BLaER1 treated with 17β-estradiol and CSF1 and Interleukin-3, amounts not matched to agents 10 nM and 100 nM (cell line): ENCODE results near the gene MT1H.
A peak's percentile ranks its signal among the peaks of the same experiment; 100 is the strongest.

ENCODE experiments used
- H3K27ac ChIP-seq, 11 experiments: shearing (Covaris generic); formaldehyde crosslinking; 2 replicates each; pipeline ENCODE4 v1.8.1; 2022
- H3K27me3 ChIP-seq, 11 experiments: shearing (Covaris generic); formaldehyde crosslinking; 2 replicates each; pipeline ENCODE4 v1.8.1; 2022
- H3K36me3 ChIP-seq, 11 experiments: shearing (Covaris generic); formaldehyde crosslinking; 2 replicates each; pipeline ENCODE4 v1.8.1; 2022
- H3K4me1 ChIP-seq, 10 experiments: shearing (Covaris generic); formaldehyde crosslinking; 2 replicates each; pipeline ENCODE4 v1.8.1; 2022
- H3K4me2 ChIP-seq, 11 experiments: shearing (Covaris generic); formaldehyde crosslinking; 2 replicates each; pipeline ENCODE4 v1.8.1; 2022
- H3K4me3 ChIP-seq, 10 experiments: shearing (Covaris generic); formaldehyde crosslinking; 2 replicates each; pipeline ENCODE4 v1.8.1; 2022
- H3K9ac ChIP-seq, 11 experiments: shearing (Covaris generic); formaldehyde crosslinking; 2 replicates each; pipeline ENCODE4 v1.8.1; 2022
- H3K9me3 ChIP-seq, 11 experiments: shearing (Covaris generic); formaldehyde crosslinking; replicated peaks in 1 of 11; 2 replicates each; pipeline ENCODE4 v1.8.1; 2022
- H4K20me1 ChIP-seq, 11 experiments: shearing (Covaris generic); formaldehyde crosslinking; 2 replicates each; pipeline ENCODE4 v1.8.1; 2022
- Cebpa-rat ChIP-seq, 11 experiments: shearing (Covaris generic); IDR thresholded peaks; 2 replicates each; pipeline ENCODE4 v1.8.1; 2022

The MT1H gene

DNA sequence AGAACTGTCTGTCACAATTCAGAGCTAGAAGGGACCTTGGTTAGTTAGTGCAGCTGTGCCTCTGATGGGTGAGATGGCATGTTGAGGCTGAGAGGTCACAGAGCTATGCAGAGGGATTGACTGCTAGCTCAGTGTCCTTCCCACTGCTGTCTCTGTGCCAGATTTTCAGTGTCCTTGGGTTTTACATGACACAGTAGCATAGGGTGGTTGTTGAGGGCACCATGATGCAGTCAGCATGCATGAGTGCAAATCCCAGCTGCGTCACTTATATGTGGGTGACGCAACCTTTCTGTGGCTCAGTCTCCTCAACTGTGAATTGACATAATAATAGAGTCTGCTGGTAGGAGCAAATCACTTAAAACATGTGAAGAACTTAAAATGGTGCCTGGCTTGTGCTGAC lies 28.4 kb upstream of the MT1H start:
- Histone ChIP-seq H3K9ac (no peak overlapping the region), H3K27me3 (peaks cover 94 to 100% (median 100%) of the 10 kb centered on the region in 11 experiments), H3K27ac (no peak overlapping the region)

DNA sequence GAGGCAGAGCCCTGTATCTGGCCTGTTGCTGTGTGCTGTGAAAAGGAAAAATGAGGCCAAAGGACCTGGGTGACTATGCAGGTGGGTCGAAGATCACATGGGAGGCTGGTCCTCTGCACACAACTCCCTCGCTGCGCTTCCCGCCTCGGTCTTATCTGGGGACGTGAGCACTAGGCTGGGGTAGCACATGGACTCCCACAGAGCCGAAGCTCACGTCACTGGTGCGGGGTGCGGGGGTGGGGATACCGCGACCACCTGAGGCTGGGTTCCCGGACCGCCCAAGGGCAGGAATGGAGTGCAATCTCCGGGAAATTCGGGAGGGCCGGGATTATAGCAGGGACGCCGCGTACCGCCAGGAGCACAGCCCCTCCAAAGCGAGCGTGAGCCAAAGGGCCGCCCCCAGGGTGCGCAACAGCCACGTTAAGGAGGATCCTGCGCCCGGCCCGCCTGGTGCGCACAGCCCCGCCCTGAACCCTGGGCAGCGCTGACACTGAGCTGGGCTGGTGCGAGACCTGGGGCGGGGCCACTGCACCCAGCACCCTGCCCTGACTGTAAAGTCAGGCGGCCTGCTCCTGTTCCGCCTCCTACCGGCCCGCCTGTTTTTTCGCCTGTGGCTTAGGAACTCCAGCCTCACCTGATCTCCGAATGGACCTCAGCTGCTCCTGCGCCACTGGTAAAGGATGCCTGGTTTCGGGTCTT lies 26.4 kb upstream of the MT1H start:
- Histone ChIP-seq H4K20me1 (peaks cover 0 to 21% (median 6%) of the 10 kb centered on the region in 11 experiments; a peak in 10 of 22 replicates), H3K4me1 (no peaks in the 10 kb centered on the region), H3K9ac (no peak overlapping the region), H3K27ac (no peak overlapping the region), H3K36me3 (no peaks in the 10 kb centered on the region), H3K4me2 (no peak overlapping the region), H3K27me3 (peaks cover 94 to 100% (median 100%) of the 10 kb centered on the region in 11 experiments), H3K9me3 (peaks cover 0 to 9% (median 6%) of the 10 kb centered on the region in 11 experiments; a peak in 17 of 22 replicates), H3K4me3 (no peak overlapping the region)
- TF ChIP-seq Cebpa-rat (IDR thresholded peaks at IDR 0.05), result no peak

More for the DNA sequence above, 28.4 kb upstream of the MT1H start:
- peak in 2 of 11 experiments; percentile 37 to 62; a peak in 3 of 22 replicates for TF ChIP-seq Cebpa-rat (IDR thresholded peaks at IDR 0.05)
- peaks cover 0 to 28% (median 15%) of the 10 kb centered on the region in 11 experiments; a peak in 10 of 22 replicates for H4K20me1 ChIP-seq
- H3K36me3 ChIP-seq, result no peaks in the 10 kb centered on the region
- no peak overlapping the region for H3K4me2 ChIP-seq
- H3K4me3 ChIP-seq, result no peak overlapping the region
- no peaks in the 10 kb centered on the region for H3K4me1 ChIP-seq
- peaks cover 0 to 19% (median 13%) of the 10 kb centered on the region in 11 experiments; a peak in 17 of 22 replicates for H3K9me3 ChIP-seq

DNA sequence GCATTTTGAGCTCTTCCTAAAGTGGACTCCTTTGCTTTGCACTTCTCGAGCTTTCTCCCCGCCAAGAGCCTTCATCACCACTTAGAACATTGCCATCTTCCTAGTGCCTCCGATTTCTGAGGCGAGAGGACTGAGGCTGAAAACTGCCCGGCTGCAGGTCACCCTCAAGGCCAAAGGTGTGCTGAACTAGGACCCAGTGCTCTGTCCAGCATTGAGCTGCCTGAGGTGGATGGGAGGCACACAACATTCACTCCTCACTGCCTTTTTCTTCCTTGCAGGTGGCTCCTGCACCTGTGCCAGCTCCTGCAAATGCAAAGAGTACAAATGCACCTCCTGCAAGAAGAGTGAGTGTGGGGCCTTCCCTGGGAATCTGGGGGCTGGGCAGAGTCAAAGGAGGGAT lies 25.8 kb upstream of the MT1H start:
- H3K9ac ChIP-seq, result no peak overlapping the region
- no peak overlapping the region for H3K27ac ChIP-seq
- peaks cover 0 to 3% (median 0%) of the 10 kb centered on the region in 11 experiments; a peak in 5 of 22 replicates for H3K9me3 ChIP-seq
- peaks cover 0 to 19% (median 3%) of the 10 kb centered on the region in 11 experiments; a peak in 10 of 22 replicates for H4K20me1 ChIP-seq
- H3K4me2 ChIP-seq, result no peak overlapping the region
- TF ChIP-seq Cebpa-rat (IDR thresholded peaks at IDR 0.05), result no peak
- no peak overlapping the region for H3K4me3 ChIP-seq
- no peaks in the 10 kb centered on the region for H3K36me3 ChIP-seq
- H3K27me3 ChIP-seq, result peaks cover 93 to 100% (median 100%) of the 10 kb centered on the region in 11 experiments
- H3K4me1 ChIP-seq, result no peaks in the 10 kb centered on the region

DNA sequence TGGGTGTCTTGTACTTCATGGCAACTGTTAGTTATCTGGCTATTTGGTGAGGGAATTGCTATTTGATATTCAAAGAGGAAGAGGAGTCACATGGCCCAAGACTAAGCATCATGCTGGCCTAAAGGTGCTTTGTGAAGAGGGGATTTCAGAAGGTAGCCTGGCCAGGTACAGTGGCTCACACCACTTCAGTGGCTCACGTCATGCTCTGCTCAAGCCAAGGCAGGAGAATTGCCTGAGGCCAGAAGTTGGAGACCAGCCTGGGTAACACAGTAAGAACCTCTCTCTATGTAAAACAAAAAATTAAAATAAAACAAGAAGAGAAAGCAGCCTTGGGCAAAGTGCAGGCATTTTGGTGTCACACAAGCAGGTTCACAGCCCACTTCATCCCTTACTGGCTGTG lies 24.3 kb upstream of the MT1H start:
- no peak for TF ChIP-seq Cebpa-rat (IDR thresholded peaks at IDR 0.05)
- Histone ChIP-seq H3K9me3 (no peaks in the 10 kb centered on the region), H3K27ac (no peak overlapping the region), H4K20me1 (peaks cover 0 to 15% (median 0%) of the 10 kb centered on the region in 11 experiments; a peak in 10 of 22 replicates), H3K9ac (no peak overlapping the region), H3K4me2 (no peak overlapping the region), H3K4me1 (no peaks in the 10 kb centered on the region), H3K4me3 (no peak overlapping the region), H3K36me3 (no peaks in the 10 kb centered on the region), H3K27me3 (peaks cover 79 to 100% (median 96%) of the 10 kb centered on the region in 11 experiments)

DNA sequence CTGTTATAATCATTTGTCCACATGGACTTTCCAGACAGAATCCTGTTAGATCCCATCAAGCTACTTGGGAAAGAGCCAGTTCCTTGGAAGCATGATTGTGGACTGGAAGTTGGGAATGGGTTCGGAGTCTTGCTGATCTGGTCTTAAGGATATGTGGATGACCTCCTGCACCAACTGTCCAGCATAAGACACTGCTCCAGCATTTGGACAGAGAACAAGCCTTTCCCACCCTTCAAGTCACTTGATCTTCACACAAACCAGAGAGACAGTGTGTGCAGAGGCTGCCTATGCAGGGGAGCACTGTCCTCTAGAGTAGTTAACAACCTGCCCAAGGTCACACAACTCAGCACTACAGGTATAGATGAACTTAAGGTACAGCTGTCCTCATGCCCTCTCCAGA lies 23.8 kb upstream of the MT1H start:
- H3K9me3 ChIP-seq, result no peaks in the 10 kb centered on the region
- peaks cover 0 to 15% (median 0%) of the 10 kb centered on the region in 11 experiments; a peak in 10 of 22 replicates for H4K20me1 ChIP-seq
- H3K4me2 ChIP-seq, result no peak overlapping the region
- H3K9ac ChIP-seq, result no peak overlapping the region
- H3K36me3 ChIP-seq, result no peaks in the 10 kb centered on the region
- H3K4me3 ChIP-seq, result no peak overlapping the region
- no peak overlapping the region for H3K27ac ChIP-seq
- TF ChIP-seq Cebpa-rat (IDR thresholded peaks at IDR 0.05), result no peak
- H3K27me3 ChIP-seq, result peaks cover 73 to 98% (median 91%) of the 10 kb centered on the region in 11 experiments
- H3K4me1 ChIP-seq, result no peaks in the 10 kb centered on the region

DNA sequence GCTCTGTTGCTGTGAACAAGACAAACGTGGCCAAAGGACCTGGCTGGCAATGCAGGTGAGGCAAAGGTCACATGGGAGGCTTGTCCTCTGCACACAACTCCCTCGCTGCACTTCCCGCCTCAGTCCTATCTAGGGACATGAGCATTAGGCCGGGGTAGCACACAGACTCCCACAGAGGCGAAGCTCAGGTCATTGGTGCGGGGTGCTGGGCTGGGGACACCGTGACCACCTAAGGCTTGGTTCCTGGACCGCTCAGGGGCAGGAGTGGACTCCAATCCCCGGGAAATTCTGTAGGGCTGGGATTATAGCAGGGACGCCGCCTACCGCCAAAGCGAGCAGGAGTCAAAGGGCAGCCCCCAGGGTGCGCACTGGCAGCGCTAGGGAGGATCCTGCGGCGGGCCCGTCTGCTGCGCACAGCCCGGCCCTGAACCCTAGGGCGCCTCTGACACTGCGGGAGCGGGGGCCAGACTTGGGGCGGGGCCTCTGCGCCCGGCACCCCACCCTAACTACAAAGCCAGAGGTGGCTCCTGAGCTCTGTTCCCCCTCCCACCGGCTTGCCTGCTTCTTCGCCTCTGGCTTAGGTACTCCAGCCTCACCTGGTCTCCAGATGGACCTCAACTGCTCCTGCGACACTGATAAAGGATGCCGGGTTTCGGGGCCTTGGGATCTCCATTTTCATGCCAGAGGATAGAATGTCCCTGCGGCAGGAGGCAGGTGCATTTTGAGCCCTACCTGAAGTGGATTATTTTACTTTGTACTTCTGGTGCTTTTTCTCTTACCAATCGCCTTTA lies 21.8 kb upstream of the MT1H start:
- peaks cover 0 to 12% (median 0%) of the 10 kb centered on the region in 11 experiments; a peak in 10 of 22 replicates for H4K20me1 ChIP-seq
- peaks cover 0 to 4% (median under 1%) of the 10 kb centered on the region in 10 experiments; a peak in 8 of 20 replicates for H3K4me1 ChIP-seq
- H3K9ac ChIP-seq, result no peak overlapping the region
- peaks cover 53 to 79% (median 73%) of the 10 kb centered on the region in 11 experiments for H3K27me3 ChIP-seq
- no peak overlapping the region for H3K4me3 ChIP-seq
- H3K9me3 ChIP-seq, result no peaks in the 10 kb centered on the region
- H3K27ac ChIP-seq, result no peak overlapping the region
- no peak overlapping the region for H3K4me2 ChIP-seq
- no peak for TF ChIP-seq Cebpa-rat (IDR thresholded peaks at IDR 0.05)
- no peaks in the 10 kb centered on the region for H3K36me3 ChIP-seq

DNA sequence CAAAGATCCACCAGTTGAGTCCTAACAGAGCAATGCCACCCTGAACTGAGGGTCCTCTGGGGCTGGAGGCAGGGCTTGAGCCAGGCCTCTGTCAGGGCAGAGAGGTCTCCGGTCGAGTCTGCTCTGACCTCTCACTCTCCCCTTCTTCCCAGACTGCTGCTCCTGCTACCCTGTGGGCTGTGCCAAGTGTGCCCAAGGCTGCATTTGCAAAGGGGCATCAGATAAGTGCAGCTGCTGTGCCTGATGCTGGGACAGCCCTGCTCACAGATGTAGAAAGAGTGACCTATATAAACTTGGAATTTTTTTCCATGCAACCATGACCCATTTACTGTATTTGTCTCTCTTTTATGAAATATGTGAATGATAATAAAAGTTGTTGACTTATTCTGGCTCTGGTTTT lies 20.3 kb upstream of the MT1H start:
- Histone ChIP-seq H3K27me3 (peaks cover 39 to 65% (median 59%) of the 10 kb centered on the region in 11 experiments), H4K20me1 (peaks cover 0 to 10% (median 0%) of the 10 kb centered on the region in 11 experiments; a peak in 8 of 22 replicates), H3K9ac (no peak overlapping the region), H3K4me3 (no peak overlapping the region), H3K27ac (no peak overlapping the region), H3K4me1 (peaks cover 6 to 18% (median 11%) of the 10 kb centered on the region in 10 experiments; a peak in 17 of 20 replicates), H3K36me3 (no peaks in the 10 kb centered on the region), H3K9me3 (no peaks in the 10 kb centered on the region), H3K4me2 (no peak overlapping the region)
- TF ChIP-seq Cebpa-rat (IDR thresholded peaks at IDR 0.05), result no peak

DNA sequence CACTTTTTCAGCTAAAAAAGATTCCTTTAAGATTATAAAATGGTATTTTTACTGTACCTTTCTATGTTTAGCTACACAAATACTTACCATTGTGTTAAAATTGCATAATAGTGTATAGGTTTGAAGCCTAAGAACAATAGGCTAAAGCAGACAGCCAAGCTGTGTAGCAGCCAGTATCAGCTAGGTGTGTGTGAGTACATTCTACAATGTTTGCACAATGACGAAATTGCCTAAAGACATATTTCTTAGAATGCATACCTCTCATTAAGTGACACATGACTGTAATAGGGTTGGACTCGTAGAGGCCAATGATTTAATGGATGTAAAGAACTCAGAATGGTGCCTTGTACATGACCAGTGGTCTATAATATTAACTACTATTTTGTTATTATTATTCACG lies 19.8 kb upstream of the MT1H start:
- Histone ChIP-seq H3K9me3 (no peaks in the 10 kb centered on the region), H3K27ac (no peak overlapping the region), H3K9ac (no peak overlapping the region), H3K4me1 (peaks cover 7 to 23% (median 11%) of the 10 kb centered on the region in 10 experiments; a peak in 17 of 20 replicates), H4K20me1 (peaks cover 0 to 10% (median 0%) of the 10 kb centered on the region in 11 experiments; a peak in 7 of 22 replicates), H3K4me3 (no peak overlapping the region), H3K36me3 (no peaks in the 10 kb centered on the region), H3K27me3 (peaks cover 34 to 60% (median 53%) of the 10 kb centered on the region in 11 experiments), H3K4me2 (no peak overlapping the region)
- TF ChIP-seq Cebpa-rat (IDR thresholded peaks at IDR 0.05), result no peak

DNA sequence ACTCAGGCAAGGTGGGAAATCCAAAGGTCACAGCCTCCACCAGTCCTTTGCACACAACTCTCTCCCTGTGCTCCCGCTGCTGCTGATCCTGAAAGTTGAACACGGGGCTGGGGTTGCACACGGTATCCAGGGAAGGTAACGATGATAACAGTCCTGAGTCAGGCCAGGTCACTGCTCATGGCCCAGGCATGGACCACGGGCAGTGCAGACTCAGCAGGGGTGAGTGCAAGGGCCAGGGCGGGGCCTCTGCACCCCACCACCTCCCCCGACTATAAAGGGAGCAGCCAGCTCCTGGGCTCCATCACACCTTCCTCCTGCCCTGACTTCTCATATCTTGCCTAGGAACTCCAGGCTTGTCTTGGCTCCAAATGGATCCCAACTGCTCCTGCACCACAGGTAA lies 18.0 kb upstream of the MT1H start, which contains the start of gene MT1B:
MT1B (plus strand) TSS at position 301 of the 400 bp plus-strand sequence; CDS start at position 369, 68 bp downstream.
- H3K27me3 ChIP-seq, result peaks cover 22 to 46% (median 36%) of the 10 kb centered on the region in 11 experiments
- H3K9ac ChIP-seq, result no peak within 1 kb of the TSS
- H3K9me3 ChIP-seq, result no peaks in the 10 kb centered on the region
- H3K4me3 ChIP-seq, result no peak within 1 kb of the TSS
- H3K4me1 ChIP-seq, result peaks cover 7 to 24% (median 11%) of the 10 kb centered on the region in 10 experiments; a peak in 17 of 20 replicates
- TF ChIP-seq Cebpa-rat (IDR thresholded peaks at IDR 0.05), result no peak
- H3K4me2 ChIP-seq, result peak within 1 kb of the TSS in 4 of 11 experiments; percentile 37 to 66 (median 56); a peak in 4 of 22 replicates
- H3K36me3 ChIP-seq, result no peaks in the 10 kb centered on the region
- H4K20me1 ChIP-seq, result peaks cover 0 to 6% (median 0%) of the 10 kb centered on the region in 11 experiments; a peak in 3 of 22 replicates
- no peak within 1 kb of the TSS for H3K27ac ChIP-seq
